Right lobe of liver (tissue), 4 donors: ENCODE data around the gene CRYBG1.

ENCODE experiments used
- POLR2A ChIP-seq: fragments of 450-650 bp; IDR thresholded peaks from one replicate; pipeline ENCODE4 v1.6.1; 2017; ENCODE audit warnings: antibody characterized with exemption, mild to moderate bottlenecking
- TF ChIP-seq, protein P1 (sequence below), 4 donors: fragments of 200-600 bp in 3 of 4; fragments of 450-650 bp in 1 of 4; IDR thresholded peaks; one replicate each; pipeline versions ENCODE4 v1.5.1 to v1.8.0; 2016 to 2022; ENCODE audit warnings: antibody characterized with exemption in 4 of 4, mild to moderate bottlenecking in 2 of 4
- donor health status: DM: no; HTN: no; CAD: no.
- donor health status: DM: no; HTN: no; CAD: no.
- donor health status: DM: no; HTN: yes; CAD: no.

DNA sequence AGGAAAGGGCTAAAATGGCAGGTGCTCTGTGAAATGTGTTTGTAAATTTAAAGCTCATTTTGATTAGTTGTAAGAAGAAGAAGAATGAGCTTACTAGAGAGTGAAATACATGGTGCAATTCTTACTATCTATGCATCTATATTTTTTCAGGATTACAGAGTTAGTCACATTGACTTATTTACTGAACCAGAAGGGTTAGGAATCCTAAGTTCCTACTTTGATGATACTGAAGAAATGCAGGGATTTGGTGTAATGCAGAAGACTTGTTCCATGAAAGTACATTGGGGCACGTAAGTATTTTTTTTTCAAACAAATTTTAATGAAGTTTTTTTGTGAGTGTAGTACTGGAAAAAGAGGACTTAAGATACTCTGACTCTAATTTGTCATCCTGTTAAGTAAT is 169.5 kb downstream of the CRYBG1 start:
- TF ChIP-seq, protein P1, sequence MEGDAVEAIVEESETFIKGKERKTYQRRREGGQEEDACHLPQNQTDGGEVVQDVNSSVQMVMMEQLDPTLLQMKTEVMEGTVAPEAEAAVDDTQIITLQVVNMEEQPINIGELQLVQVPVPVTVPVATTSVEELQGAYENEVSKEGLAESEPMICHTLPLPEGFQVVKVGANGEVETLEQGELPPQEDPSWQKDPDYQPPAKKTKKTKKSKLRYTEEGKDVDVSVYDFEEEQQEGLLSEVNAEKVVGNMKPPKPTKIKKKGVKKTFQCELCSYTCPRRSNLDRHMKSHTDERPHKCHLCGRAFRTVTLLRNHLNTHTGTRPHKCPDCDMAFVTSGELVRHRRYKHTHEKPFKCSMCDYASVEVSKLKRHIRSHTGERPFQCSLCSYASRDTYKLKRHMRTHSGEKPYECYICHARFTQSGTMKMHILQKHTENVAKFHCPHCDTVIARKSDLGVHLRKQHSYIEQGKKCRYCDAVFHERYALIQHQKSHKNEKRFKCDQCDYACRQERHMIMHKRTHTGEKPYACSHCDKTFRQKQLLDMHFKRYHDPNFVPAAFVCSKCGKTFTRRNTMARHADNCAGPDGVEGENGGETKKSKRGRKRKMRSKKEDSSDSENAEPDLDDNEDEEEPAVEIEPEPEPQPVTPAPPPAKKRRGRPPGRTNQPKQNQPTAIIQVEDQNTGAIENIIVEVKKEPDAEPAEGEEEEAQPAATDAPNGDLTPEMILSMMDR (IDR thresholded peaks at IDR 0.05) = no peak
- no peak for TF ChIP-seq POLR2A
